ENCODE results near the gene ZNF497. TPM values are rescaled to one million over a fixed set of nuclear protein-coding genes. Genes with fewer than 3 reads are reported as not detected.

Gene ZNF497
- total and polyA plus RNA-seq, 10 of the 15 experiments (the other 5 are each of a cell fraction or from before 2014, with no cell fraction given) = 0.09 to 0.82 (median 0.28) TPM

GRCh38 chr19:58388175-58388526, 25.6 kb upstream of the ZNF497 start:
- POLR2A ChIA-PET = interaction anchor here (0.6 kb wide), 2 partner anchors 19 to 60 kb away, joined by 3 read pairs; no protein-coding TSS in a partner anchor
- WGBS (ENCODE audit: insufficient coverage, insufficient replicate concordance, low lambda C conversion rate, missing lambda C conversion rate) = 36% methylated on average over 3 of the region's 3 CpGs
- RAD21 ChIA-PET (ENCODE audit: unreplicated experiment) = no interaction called here
- SMC1A ChIA-PET (ENCODE audit: uncharacterized antibody, unreplicated experiment) = interaction anchor here (1.8 kb wide), 1 partner anchor 26 kb away, joined by 5 read pairs; the partner anchor contains the start of gene ZNF497
- H3K36me3 ChIP-seq (ENCODE audit: control insufficient read depth in 2 of 2, insufficient read depth in 2 of 2, low read length in 1 of 2) = peaks cover 5 to 18% of the 10 kb centered on the region in 2 experiments
- ATAC-seq (no peak), FAIRE-seq (no peak), DNase-seq (ENCODE audit: low read depth, low spot score) (no peak)
- H3K79me2 ChIP-seq (ENCODE audit: control insufficient read depth, insufficient read depth, low read length) = peaks cover 44% of the 10 kb centered on the region
- H3K9ac ChIP-seq (ENCODE audit: control insufficient read depth, insufficient read depth, low read length) = peak overlapping the region; percentile 96
- H4K20me1 ChIP-seq (ENCODE audit: control insufficient read depth, insufficient read depth) = peaks cover 6% of the 10 kb centered on the region
- no peak overlapping the region for H2AFZ ChIP-seq (ENCODE audit: control insufficient read depth, low read depth, low read length)
- H3K27ac ChIP-seq (ENCODE audit: control insufficient read depth, insufficient read depth) = peak overlapping the region; percentile 97; the same call in 1 of the 2 replicates
- BruUV-seq (replicated peaks) = no TSS peak
- CTCF ChIA-PET = no interaction called here
- H3K9me3 ChIP-seq (replicated peaks; ENCODE audit: control insufficient read depth, insufficient read depth, low read length) = no peaks in the 10 kb centered on the region
- H3K4me1 ChIP-seq (ENCODE audit: control insufficient read depth, insufficient read depth, low read length) = peaks cover 10% of the 10 kb centered on the region
- peak overlapping the region; percentile 97 for H3K4me3 ChIP-seq
- H3K4me2 ChIP-seq (ENCODE audit: control insufficient read depth, insufficient read depth) = peak overlapping the region; percentile 88
- H3K27me3 ChIP-seq (replicated peaks in 1 of 2; ENCODE audit: control insufficient read depth in 2 of 2, insufficient read depth in 2 of 2, low read length in 1 of 2) = no peaks in the 10 kb centered on the region
- intact Hi-C loops (cut with micrococcal nuclease; ENCODE audit: unreplicated experiment) = no loop called here
- in situ Hi-C loops (cut with MboI) = no loop called here
- TF ChIP-seq RAD51 (IDR thresholded peaks at IDR 0.05) (no peak), YBX1 (IDR thresholded peaks at IDR 0.05) (no peak), PBX3 (IDR thresholded peaks at IDR 0.05; ENCODE audit: insufficient replicate concordance, low read depth, low read length) (no peak), IRF3 (IDR thresholded peaks at IDR 0.05) (no peak), IRF4 (IDR thresholded peaks at IDR 0.05; ENCODE audit: low read depth, low read length) (no peak), LARP7 (IDR thresholded peaks at IDR 0.05) (no peak), CTCF (IDR thresholded peaks at IDR 0.05 in 2 of 3, conservative IDR thresholded peaks at IDR 0.05 in 1 of 3; ENCODE audit: control insufficient read depth in 2 of 3, extremely low read depth in 1 of 3, insufficient read depth in 1 of 3, low read depth in 3 of 3, low read length in 3 of 3) (no peak)
- TF ChIP-seq, protein P1, sequence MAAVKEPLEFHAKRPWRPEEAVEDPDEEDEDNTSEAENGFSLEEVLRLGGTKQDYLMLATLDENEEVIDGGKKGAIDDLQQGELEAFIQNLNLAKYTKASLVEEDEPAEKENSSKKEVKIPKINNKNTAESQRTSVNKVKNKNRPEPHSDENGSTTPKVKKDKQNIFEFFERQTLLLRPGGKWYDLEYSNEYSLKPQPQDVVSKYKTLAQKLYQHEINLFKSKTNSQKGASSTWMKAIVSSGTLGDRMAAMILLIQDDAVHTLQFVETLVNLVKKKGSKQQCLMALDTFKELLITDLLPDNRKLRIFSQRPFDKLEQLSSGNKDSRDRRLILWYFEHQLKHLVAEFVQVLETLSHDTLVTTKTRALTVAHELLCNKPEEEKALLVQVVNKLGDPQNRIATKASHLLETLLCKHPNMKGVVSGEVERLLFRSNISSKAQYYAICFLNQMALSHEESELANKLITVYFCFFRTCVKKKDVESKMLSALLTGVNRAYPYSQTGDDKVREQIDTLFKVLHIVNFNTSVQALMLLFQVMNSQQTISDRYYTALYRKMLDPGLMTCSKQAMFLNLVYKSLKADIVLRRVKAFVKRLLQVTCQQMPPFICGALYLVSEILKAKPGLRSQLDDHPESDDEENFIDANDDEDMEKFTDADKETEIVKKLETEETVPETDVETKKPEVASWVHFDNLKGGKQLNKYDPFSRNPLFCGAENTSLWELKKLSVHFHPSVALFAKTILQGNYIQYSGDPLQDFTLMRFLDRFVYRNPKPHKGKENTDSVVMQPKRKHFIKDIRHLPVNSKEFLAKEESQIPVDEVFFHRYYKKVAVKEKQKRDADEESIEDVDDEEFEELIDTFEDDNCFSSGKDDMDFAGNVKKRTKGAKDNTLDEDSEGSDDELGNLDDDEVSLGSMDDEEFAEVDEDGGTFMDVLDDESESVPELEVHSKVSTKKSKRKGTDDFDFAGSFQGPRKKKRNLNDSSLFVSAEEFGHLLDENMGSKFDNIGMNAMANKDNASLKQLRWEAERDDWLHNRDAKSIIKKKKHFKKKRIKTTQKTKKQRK (IDR thresholded peaks at IDR 0.05; ENCODE audit: low read depth, low read length) = no peak
- TF ChIP-seq, protein P2, sequence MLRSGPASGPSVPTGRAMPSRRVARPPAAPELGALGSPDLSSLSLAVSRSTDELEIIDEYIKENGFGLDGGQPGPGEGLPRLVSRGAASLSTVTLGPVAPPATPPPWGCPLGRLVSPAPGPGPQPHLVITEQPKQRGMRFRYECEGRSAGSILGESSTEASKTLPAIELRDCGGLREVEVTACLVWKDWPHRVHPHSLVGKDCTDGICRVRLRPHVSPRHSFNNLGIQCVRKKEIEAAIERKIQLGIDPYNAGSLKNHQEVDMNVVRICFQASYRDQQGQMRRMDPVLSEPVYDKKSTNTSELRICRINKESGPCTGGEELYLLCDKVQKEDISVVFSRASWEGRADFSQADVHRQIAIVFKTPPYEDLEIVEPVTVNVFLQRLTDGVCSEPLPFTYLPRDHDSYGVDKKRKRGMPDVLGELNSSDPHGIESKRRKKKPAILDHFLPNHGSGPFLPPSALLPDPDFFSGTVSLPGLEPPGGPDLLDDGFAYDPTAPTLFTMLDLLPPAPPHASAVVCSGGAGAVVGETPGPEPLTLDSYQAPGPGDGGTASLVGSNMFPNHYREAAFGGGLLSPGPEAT (IDR thresholded peaks at IDR 0.05; ENCODE audit: low read depth) = no peak
- TF ChIP-seq, protein P3, sequence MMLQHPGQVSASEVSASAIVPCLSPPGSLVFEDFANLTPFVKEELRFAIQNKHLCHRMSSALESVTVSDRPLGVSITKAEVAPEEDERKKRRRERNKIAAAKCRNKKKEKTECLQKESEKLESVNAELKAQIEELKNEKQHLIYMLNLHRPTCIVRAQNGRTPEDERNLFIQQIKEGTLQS (IDR thresholded peaks at IDR 0.05; ENCODE audit: borderline replicate concordance, extremely low read depth, low read depth, low read length) = no peak

Data from GM12878 (cell line).